K562 (cell line): ENCODE results near the gene ANKS1B. TPM values are rescaled to one million over a fixed set of nuclear protein-coding genes. Genes with fewer than 3 reads are reported as not detected.

Experiments
- ATAC-seq: fragments of 200-7000 bp; cut with Tn5 transposase; 3 replicates; pipeline ENCODE4 v1.9.1; 2020; ENCODE audit warnings: moderate library complexity
- BruUV-seq: library from RNA; stranded (reverse); fragments of 400-500 nt; replicated peaks from 2 replicates; lab custom pipeline; 2021; lab: Mats Ljungman, UMichigan
- CTCF ChIA-PET: fragments of 300-600 bp; formaldehyde crosslinking; extraction: SDS; loops from one replicate; lab custom pipeline; 2021; ENCODE audit warnings: low intra/inter-chr PET ratio; lab: Yijun Ruan, JAX
- POLR2A ChIA-PET: fragments of 300-600, 350-650 bp; sonication (Branson Sonifier 250); formaldehyde crosslinking; extraction: SDS; loops from one replicate; lab custom pipeline; 2021; ENCODE audit warnings: antibody characterized with exemption, inconsistent platforms; lab: Yijun Ruan, JAX
- DNase-seq, 4 experiments: peaks; one replicate each; pipeline versions ENCODE4 v3.0.0 to v3.0.0-alpha.2; 2011 to 2018; ENCODE audit warnings: low spot score in 3 of 4, mixed read lengths in 3 of 4; ENCODE audit errors: extremely low read depth in 1 of 4
- FAIRE-seq: peaks from 2 replicates; lab custom pipeline; 2011; peaks lifted over from hg19 to GRCh38; lab: Jason Lieb, UNC
- H2AFZ ChIP-seq: 2 replicates; pipeline ENCODE4 v1.6.0; 2011; ENCODE audit warnings: low read depth, low read length, control low read depth, inconsistent platforms
- H3K27ac ChIP-seq: fragments of 200-600 bp; 3 replicates; pipeline ENCODE4 v1.8.0; 2011; ENCODE audit warnings: low read depth, mild to moderate bottlenecking, control low read depth, inconsistent platforms, low read length, moderate library complexity, mixed read lengths; ENCODE audit errors: extremely low read depth
- H3K27me3 ChIP-seq, 2 experiments: fragments of 300-600 bp in 1 of 2; 2 replicates in 1 of 2; 3 replicates in 1 of 2; pipeline versions ENCODE4 v1.6.0 to v1.8.0; 2011; ENCODE audit warnings: inconsistent platforms in 2 of 2, low read length in 2 of 2, mild to moderate bottlenecking in 1 of 2, mixed read lengths in 1 of 2, moderate library complexity in 1 of 2; ENCODE audit not compliant: control insufficient read depth in 2 of 2, insufficient read depth in 2 of 2
- H3K36me3 ChIP-seq: fragments of 300-600 bp; 3 replicates; pipeline ENCODE4 v1.8.0; 2011; ENCODE audit warnings: mild to moderate bottlenecking, low read length, inconsistent platforms; ENCODE audit not compliant: control insufficient read depth, insufficient read depth
- H3K4me1 ChIP-seq, 2 experiments: fragments of 200-600 bp in 1 of 2; replicated peaks in 1 of 2; 2 replicates in 1 of 2; 3 replicates in 1 of 2; pipeline versions ENCODE4 v1.5.1 to v1.8.0; 2011; ENCODE audit warnings: inconsistent platforms in 2 of 2, low read length in 2 of 2, mild to moderate bottlenecking in 1 of 2, mixed read lengths in 1 of 2, moderate library complexity in 1 of 2; ENCODE audit not compliant: control insufficient read depth in 2 of 2, insufficient read depth in 2 of 2
- H3K4me2 ChIP-seq: 2 replicates; pipeline ENCODE4 v1.6.1; 2011; ENCODE audit warnings: low read length, control low read depth, inconsistent platforms, mixed read lengths; ENCODE audit not compliant: insufficient read depth
- H3K4me3 ChIP-seq: fragments of 200-600 bp; sonication (generic), shearing (Covaris generic); 2 replicates; pipeline ENCODE4 v1.5.1; 2016; ENCODE audit warnings: control low read depth, inconsistent platforms
- H3K79me2 ChIP-seq: fragments of 200-600 bp; 3 replicates; pipeline ENCODE4 v1.8.0; 2011; ENCODE audit warnings: low read length, inconsistent platforms; ENCODE audit not compliant: control insufficient read depth, insufficient read depth
- H3K9ac ChIP-seq, 2 experiments: 2 replicates each; pipeline versions ENCODE4 v1.6.0 to v1.6.1; 2011; ENCODE audit warnings: low read depth in 2 of 2, low read length in 2 of 2, control low read depth in 1 of 2, inconsistent platforms in 1 of 2, mild to moderate bottlenecking in 1 of 2, mixed read lengths in 1 of 2; ENCODE audit not compliant: insufficient read depth in 1 of 2
- H3K9me1 ChIP-seq: one replicate; pipeline ENCODE4 v1.6.0; 2011; ENCODE audit warnings: inconsistent platforms, mild to moderate bottlenecking, low read length, moderate library complexity; ENCODE audit not compliant: control insufficient read depth, insufficient read depth
- H3K9me3 ChIP-seq: replicated peaks from 2 replicates; pipeline ENCODE4 v1.5.1; 2011; ENCODE audit warnings: low read depth, low read length, inconsistent platforms; ENCODE audit not compliant: control insufficient read depth, insufficient read depth
- H4K20me1 ChIP-seq: replicated peaks from 2 replicates; pipeline ENCODE4 v1.6.1; 2011; ENCODE audit warnings: low read length, inconsistent platforms, mixed read lengths; ENCODE audit not compliant: control insufficient read depth, insufficient read depth
- FOXA1 ChIP-seq: fragments of 450-650 bp; IDR thresholded peaks from 2 replicates; pipeline ENCODE4 v1.6.1; 2016; ENCODE audit warnings: mild to moderate bottlenecking, borderline replicate concordance
- RBM15 ChIP-seq: fragments of 200-400 bp; formaldehyde crosslinking; IDR thresholded peaks from 2 replicates; pipeline ENCODE4 v1.6.1; 2018; ENCODE audit warnings: mild to moderate bottlenecking, low read length, moderate library complexity; ENCODE audit not compliant: insufficient read depth
- STAT5B ChIP-seq: fragments of 250-450 bp; sonication (Bioruptor Pico); IDR thresholded peaks from 2 replicates; pipeline ENCODE4 v1.8.0; 2021; ENCODE audit warnings: mild to moderate bottlenecking, inconsistent platforms
- TARDBP ChIP-seq: fragments of 450-650 bp; IDR thresholded peaks from 2 replicates; pipeline ENCODE4 v1.6.1; 2016
- ZHX1 ChIP-seq: fragments of 150-350 bp; conservative IDR thresholded peaks from 2 replicates; pipeline ENCODE4 v1.6.1; 2014; ENCODE audit warnings: low read length
- ZNF398 ChIP-seq: fragments of 250-450 bp; sonication (Bioruptor Pico); IDR thresholded peaks from 2 replicates; pipeline ENCODE4 v1.8.0; 2021; ENCODE audit warnings: moderate library complexity, mild to moderate bottlenecking, inconsistent platforms
- WGBS: fragments of 100-300 bp; shearing (Covaris generic); methylation state at CpG from one replicate; pipeline ENCODE4 v1.1.6; 2016; ENCODE audit warnings: low coverage, mixed read lengths; ENCODE audit not compliant: insufficient coverage; ENCODE audit errors: missing lambda C conversion rate; 5-methylcytosine and 5-hydroxymethylcytosine counted together
- in situ Hi-C: fragments of 300-500 bp; cut with MboI; formaldehyde crosslinking; loops from 4 replicates; pipeline ENCODE4 v1.15.0; 2018; ENCODE audit warnings: inconsistent platforms, mixed read lengths
- intact Hi-C: fragments of 100-400 bp; cut with micrococcal nuclease; formaldehyde crosslinking; loops from 2 replicates; pipeline ENCODE4 v1.14.2; 2022
- polyA plus RNA-seq, 8 experiments: library from polyadenylated mRNA; depleted of rRNA in 4 of 8; stranded (reverse) in 5 of 8; unstranded in 3 of 8; fragments of >200 nt; fragmentation: Nextera tagmentation in 2 of 8; fragmentation: Illumina TruSeq in 1 of 8; extraction: Ambion mirVana in 2 of 8; extraction: Trizol in 1 of 8; gene quantifications; 2 replicates each; pipeline versions ENCODE4 v1.2.1 to v1.2.3, GENCODE V29; 2011 to 2014; ENCODE audit warnings: inconsistent platforms in 1 of 8, missing spikeins in 1 of 8
- total RNA-seq, 7 experiments: library from RNA; depleted of rRNA in 6 of 7; stranded (reverse); fragments of >200 nt in 6 of 7; fragmentation: Illumina TruSeq in 2 of 7; extraction: Trizol in 2 of 7; gene quantifications; 2 replicates each; pipeline versions ENCODE4 v1.2.1 to v1.2.3, GENCODE V29; 2011 to 2021; ENCODE audit warnings: low replicate concordance in 1 of 7
- TF ChIP-seq, protein P1 (sequence below), 2 experiments: IDR thresholded peaks; 2 replicates each; pipeline ENCODE4 v1.6.1; 2011; ENCODE audit warnings: borderline replicate concordance in 1 of 2, control low read depth in 1 of 2, low read depth in 1 of 2, low read length in 1 of 2, mild to moderate bottlenecking in 1 of 2, mixed read lengths in 1 of 2, moderate library complexity in 1 of 2; ENCODE audit not compliant: insufficient read depth in 1 of 2, insufficient read length in 1 of 2, poor library complexity in 1 of 2, severe bottlenecking in 1 of 2; ENCODE audit errors: extremely low read depth in 1 of 2

ANKS1B gene
- total and polyA plus RNA-seq, 9 of the 15 experiments (the other 6 are each of a cell fraction or from before 2014, with no cell fraction given): 0.04 to 0.47 (median 0.28) TPM; not detected in 4

GRCh38 chr12:99772274-99772673 is 212.5 kb downstream of the ANKS1B start:
- H2AFZ ChIP-seq: no peak overlapping the region

More at GRCh38 chr12:99772274-99772673, 212.5 kb downstream of the ANKS1B start:
- ChIA-PET POLR2A (no interaction called here), CTCF (no interaction called here)
- Histone ChIP-seq H3K27ac (no peak overlapping the region), H3K4me2 (no peak overlapping the region), H3K4me3 (no peak overlapping the region), H3K79me2 (no peaks in the 10 kb centered on the region), H3K9ac (no peak overlapping the region), H3K9me3 (no peaks in the 10 kb centered on the region), H3K27me3 (no peaks in the 10 kb centered on the region), H3K9me1 (no peaks in the 10 kb centered on the region), H3K4me1 (no peaks in the 10 kb centered on the region), H4K20me1 (no peaks in the 10 kb centered on the region), H3K36me3 (no peaks in the 10 kb centered on the region)
- DNase-seq (no peak), ATAC-seq (no peak), FAIRE-seq (no peak)
- BruUV-seq: no TSS peak
- in situ Hi-C loops (no loop called here), intact Hi-C loops (no loop called here)
- WGBS: 0% methylated on average over 3 of the region's 3 CpGs
- TF ChIP-seq ZHX1 (no peak), TARDBP (no peak), RBM15 (no peak), ZNF398 (CRISPR knock-in tag) (no peak), FOXA1 (no peak), STAT5B (CRISPR knock-in tag) (no peak)
- TF ChIP-seq, protein P1, sequence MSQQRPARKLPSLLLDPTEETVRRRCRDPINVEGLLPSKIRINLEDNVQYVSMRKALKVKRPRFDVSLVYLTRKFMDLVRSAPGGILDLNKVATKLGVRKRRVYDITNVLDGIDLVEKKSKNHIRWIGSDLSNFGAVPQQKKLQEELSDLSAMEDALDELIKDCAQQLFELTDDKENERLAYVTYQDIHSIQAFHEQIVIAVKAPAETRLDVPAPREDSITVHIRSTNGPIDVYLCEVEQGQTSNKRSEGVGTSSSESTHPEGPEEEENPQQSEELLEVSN (IDR thresholded peaks at IDR 0.05; ENCODE audit: borderline replicate concordance in 1 of 2, extremely low read depth in 1 of 2, insufficient read depth in 1 of 2, insufficient read length in 1 of 2, low read depth in 1 of 2, low read length in 1 of 2, poor library complexity in 1 of 2, severe bottlenecking in 1 of 2): no peak
